ENCODE results near the gene MBTPS1. TPM values are rescaled to one million over a fixed set of nuclear protein-coding genes. Genes with fewer than 3 reads are reported as not detected.

The MBTPS1 gene
- total and polyA plus RNA-seq, 4 donors = 21.1 to 65.0 (median 30.8) TPM

GRCh38 chr16:84058664-84059063 is 58.1 kb downstream of the MBTPS1 start:
- H3K9ac ChIP-seq (ENCODE audit: low read depth in 1 of 2, low read length in 2 of 2) = no peak overlapping the region
- no peak overlapping the region for H3K4me3 ChIP-seq (ENCODE audit: low read depth in 1 of 3, low read length in 3 of 3)
- TF ChIP-seq REST (IDR thresholded peaks at IDR 0.05) = no peak
- no peak for TF ChIP-seq GABPA (IDR thresholded peaks at IDR 0.05 in 1 of 2, conservative IDR thresholded peaks at IDR 0.05 in 1 of 2)
- H3K27me3 ChIP-seq (ENCODE audit: control insufficient read depth in 4 of 4, insufficient read depth in 4 of 4, low read length in 3 of 4) = no peaks in the 10 kb centered on the region
- no peak for DNase-seq (ENCODE audit: low spot score)
- 87% methylated on average over 11 of the region's 11 CpGs for WGBS
- H3K36me3 ChIP-seq (ENCODE audit: control insufficient read depth in 4 of 4, insufficient read depth in 3 of 4, low read depth in 1 of 4, low read length in 3 of 4) = peaks cover 19 to 91% (median 67%) of the 10 kb centered on the region in 4 donors
- H3K27ac ChIP-seq (ENCODE audit: low read depth in 1 of 2, low read length in 2 of 2) = no peak overlapping the region
- no peaks in the 10 kb centered on the region for H3K4me1 ChIP-seq (ENCODE audit: control insufficient read depth in 4 of 4, insufficient read depth in 4 of 4, low read length in 3 of 4)
- H3K9me3 ChIP-seq (ENCODE audit: control insufficient read depth in 4 of 4, low read length in 3 of 4) = no peaks in the 10 kb centered on the region

- TF ChIP-seq RXRA (IDR thresholded peaks at IDR 0.05) (no peak), MAX (IDR thresholded peaks at IDR 0.05) (no peak), YY1 (IDR thresholded peaks at IDR 0.05) (no peak), EGR1 (IDR thresholded peaks at IDR 0.05; ENCODE audit: low read depth in 2 of 2) (no peak), HNF4G (IDR thresholded peaks at IDR 0.05) (no peak), FOXA1 (IDR thresholded peaks at IDR 0.05) (no peak), TAF1 (conservative IDR thresholded peaks at IDR 0.05) (no peak), CTCF (IDR thresholded peaks at IDR 0.05; ENCODE audit: low read depth, low read length, missing input control) (no peak), HNF4A (conservative IDR thresholded peaks at IDR 0.05) (no peak), NR2F2 (IDR thresholded peaks at IDR 0.05) (no peak), GABPA (IDR thresholded peaks at IDR 0.05 in 1 of 2, conservative IDR thresholded peaks at IDR 0.05 in 1 of 2) (no peak)
- no peak overlapping the region for H3K27ac ChIP-seq (ENCODE audit: low read depth in 1 of 2, low read length in 2 of 2)
- 96% methylated on average over 15 of the region's 15 CpGs for WGBS
- no peak overlapping the region for H3K9ac ChIP-seq (ENCODE audit: low read depth in 1 of 2, low read length in 2 of 2)
- no peaks in the 10 kb centered on the region for H3K27me3 ChIP-seq (ENCODE audit: control insufficient read depth in 4 of 4, insufficient read depth in 4 of 4, low read length in 3 of 4)
- no peak overlapping the region for H3K4me3 ChIP-seq (ENCODE audit: low read depth in 1 of 3, low read length in 3 of 3)
- DNase-seq (ENCODE audit: low spot score) = no peak
- H3K9me3 ChIP-seq (ENCODE audit: control insufficient read depth in 4 of 4, low read length in 3 of 4) = no peaks in the 10 kb centered on the region
- H3K36me3 ChIP-seq (ENCODE audit: control insufficient read depth in 4 of 4, insufficient read depth in 3 of 4, low read depth in 1 of 4, low read length in 3 of 4) = peaks cover 21 to 95% (median 68%) of the 10 kb centered on the region in 4 donors
- H3K4me1 ChIP-seq (ENCODE audit: control insufficient read depth in 4 of 4, insufficient read depth in 4 of 4, low read length in 3 of 4) = no peaks in the 10 kb centered on the region
These were observed 58.5 kb downstream of the MBTPS1 start for GRCh38 chr16:84058211-84058610.

- 92% methylated on average over 7 of the region's 7 CpGs for WGBS
- H3K27ac ChIP-seq (ENCODE audit: low read depth in 1 of 2, low read length in 2 of 2) = no peak overlapping the region
- H3K9me3 ChIP-seq (ENCODE audit: control insufficient read depth in 4 of 4, low read length in 3 of 4) = no peaks in the 10 kb centered on the region
- no peak overlapping the region for H3K9ac ChIP-seq (ENCODE audit: low read depth in 1 of 2, low read length in 2 of 2)
- H3K4me3 ChIP-seq (ENCODE audit: low read depth in 1 of 3, low read length in 3 of 3) = no peak overlapping the region
- no peaks in the 10 kb centered on the region for H3K4me1 ChIP-seq (ENCODE audit: control insufficient read depth in 4 of 4, insufficient read depth in 4 of 4, low read length in 3 of 4)
- no peak for DNase-seq (ENCODE audit: low spot score)
- peaks cover 18 to 97% (median 69%) of the 10 kb centered on the region in 4 donors for H3K36me3 ChIP-seq (ENCODE audit: control insufficient read depth in 4 of 4, insufficient read depth in 3 of 4, low read depth in 1 of 4, low read length in 3 of 4)
- no peaks in the 10 kb centered on the region for H3K27me3 ChIP-seq (ENCODE audit: control insufficient read depth in 4 of 4, insufficient read depth in 4 of 4, low read length in 3 of 4)
- no peak for TF ChIP-seq ATF3 (IDR thresholded peaks at IDR 0.05)
- no peak for TF ChIP-seq HNF4A (conservative IDR thresholded peaks at IDR 0.05)
- TF ChIP-seq MAX (IDR thresholded peaks at IDR 0.05) = no peak
- TF ChIP-seq FOXA2 (IDR thresholded peaks at IDR 0.05) = no peak
- no peak for TF ChIP-seq FOXA1 (IDR thresholded peaks at IDR 0.05)
- TF ChIP-seq EGR1 (IDR thresholded peaks at IDR 0.05; ENCODE audit: low read depth in 2 of 2) = no peak
- no peak for TF ChIP-seq RXRA (IDR thresholded peaks at IDR 0.05)
- TF ChIP-seq REST (IDR thresholded peaks at IDR 0.05) = no peak
- TF ChIP-seq HNF4G (IDR thresholded peaks at IDR 0.05) = no peak
- no peak for TF ChIP-seq SP1 (IDR thresholded peaks at IDR 0.05)
- TF ChIP-seq YY1 (IDR thresholded peaks at IDR 0.05) = no peak
These were observed 59.8 kb downstream of the MBTPS1 start for GRCh38 chr16:84056933-84057332.

All from liver (tissue), 9 donors.